Subcutaneous adipose tissue (tissue), 4 donors: ENCODE data around the gene UBIAD1. TPM values are rescaled to one million over a fixed set of nuclear protein-coding genes. Genes with fewer than 3 reads are reported as not detected.

Source experiments
- total RNA-seq, 4 donors: library from RNA; depleted of rRNA; stranded (reverse); fragments of >200 nt; gene quantifications; one replicate each; pipeline ENCODE4 v1.1.0, GENCODE V29; 2016
- TF ChIP-seq, protein P1 (sequence below): fragments of 450-650 bp; IDR thresholded peaks from one replicate; pipeline ENCODE4 v1.5.1; 2016; ENCODE audit warnings: low read depth, mild to moderate bottlenecking, control low read depth, antibody characterized with exemption, moderate library complexity

Gene UBIAD1
- total RNA-seq, 4 donors from 2014 or later, result 7.0 to 15.4 (median 11.0) TPM

DNA sequence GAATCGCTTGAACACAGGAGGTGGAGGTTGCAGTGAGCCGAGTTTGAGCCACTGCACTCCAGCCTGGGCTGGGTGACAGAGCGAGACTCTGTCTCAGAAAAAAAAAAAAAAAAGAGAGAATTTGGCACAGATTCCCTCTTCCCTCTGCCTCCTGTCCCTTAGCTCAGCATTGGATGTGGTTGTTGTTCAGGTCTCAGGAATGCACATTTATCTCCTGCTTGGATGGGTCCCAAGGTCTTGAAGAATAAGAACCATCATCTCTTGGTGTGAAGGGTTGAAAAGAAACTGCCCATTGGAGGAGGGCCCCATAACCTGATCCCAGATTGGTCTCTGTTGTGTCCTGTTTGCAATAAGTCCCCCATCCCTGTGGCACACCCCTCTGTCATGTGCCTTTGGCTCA is 34.9 kb downstream of the UBIAD1 start:
- TF ChIP-seq, protein P1, sequence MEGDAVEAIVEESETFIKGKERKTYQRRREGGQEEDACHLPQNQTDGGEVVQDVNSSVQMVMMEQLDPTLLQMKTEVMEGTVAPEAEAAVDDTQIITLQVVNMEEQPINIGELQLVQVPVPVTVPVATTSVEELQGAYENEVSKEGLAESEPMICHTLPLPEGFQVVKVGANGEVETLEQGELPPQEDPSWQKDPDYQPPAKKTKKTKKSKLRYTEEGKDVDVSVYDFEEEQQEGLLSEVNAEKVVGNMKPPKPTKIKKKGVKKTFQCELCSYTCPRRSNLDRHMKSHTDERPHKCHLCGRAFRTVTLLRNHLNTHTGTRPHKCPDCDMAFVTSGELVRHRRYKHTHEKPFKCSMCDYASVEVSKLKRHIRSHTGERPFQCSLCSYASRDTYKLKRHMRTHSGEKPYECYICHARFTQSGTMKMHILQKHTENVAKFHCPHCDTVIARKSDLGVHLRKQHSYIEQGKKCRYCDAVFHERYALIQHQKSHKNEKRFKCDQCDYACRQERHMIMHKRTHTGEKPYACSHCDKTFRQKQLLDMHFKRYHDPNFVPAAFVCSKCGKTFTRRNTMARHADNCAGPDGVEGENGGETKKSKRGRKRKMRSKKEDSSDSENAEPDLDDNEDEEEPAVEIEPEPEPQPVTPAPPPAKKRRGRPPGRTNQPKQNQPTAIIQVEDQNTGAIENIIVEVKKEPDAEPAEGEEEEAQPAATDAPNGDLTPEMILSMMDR, result no peak

DNA sequence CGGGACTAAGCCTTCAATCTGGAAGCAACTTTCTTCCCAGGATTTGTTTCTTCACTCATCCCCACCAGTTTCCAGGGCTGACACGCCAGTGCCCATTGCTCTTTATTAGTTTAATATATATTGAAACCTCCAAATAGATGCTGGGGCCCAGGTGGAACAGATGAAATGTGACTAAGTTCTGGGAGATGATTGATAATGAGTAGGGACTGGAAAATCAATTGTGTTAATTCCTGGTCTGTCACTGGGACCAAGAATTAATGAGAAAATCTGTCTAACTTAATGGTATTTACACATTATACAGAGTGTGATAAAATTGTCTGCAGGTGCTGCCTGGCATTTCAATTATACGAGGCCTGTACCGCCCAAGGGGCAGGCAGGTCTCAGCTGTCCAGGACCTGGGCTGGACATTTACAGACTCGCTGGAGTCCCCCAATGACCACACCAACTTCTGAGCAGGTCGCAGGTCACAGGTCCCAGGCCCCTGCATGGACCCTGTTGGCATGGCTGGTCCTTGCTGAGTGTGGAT is 35.8 kb downstream of the UBIAD1 start:
- TF ChIP-seq, protein P1, result no peak

DNA sequence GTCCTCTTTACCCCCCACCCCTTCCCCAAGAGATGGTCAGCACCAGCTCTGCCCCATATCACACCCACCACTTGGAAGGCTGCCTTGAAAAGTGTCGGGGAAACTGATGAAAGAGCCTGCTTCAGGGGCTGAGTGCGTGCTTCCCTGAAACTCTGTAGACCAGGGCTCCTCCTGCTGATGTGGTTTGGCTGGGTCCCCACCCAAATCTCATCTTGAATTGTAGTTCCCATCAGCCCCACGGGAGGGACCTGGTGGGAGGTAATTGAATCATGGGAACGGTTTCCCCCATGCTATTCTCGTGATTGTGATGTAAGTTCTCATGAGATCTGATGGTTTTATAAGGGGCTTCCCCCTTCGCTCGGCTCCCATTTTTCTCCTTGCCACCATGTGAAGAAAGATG is 36.4 kb downstream of the UBIAD1 start:
- TF ChIP-seq, protein P1, result no peak

DNA sequence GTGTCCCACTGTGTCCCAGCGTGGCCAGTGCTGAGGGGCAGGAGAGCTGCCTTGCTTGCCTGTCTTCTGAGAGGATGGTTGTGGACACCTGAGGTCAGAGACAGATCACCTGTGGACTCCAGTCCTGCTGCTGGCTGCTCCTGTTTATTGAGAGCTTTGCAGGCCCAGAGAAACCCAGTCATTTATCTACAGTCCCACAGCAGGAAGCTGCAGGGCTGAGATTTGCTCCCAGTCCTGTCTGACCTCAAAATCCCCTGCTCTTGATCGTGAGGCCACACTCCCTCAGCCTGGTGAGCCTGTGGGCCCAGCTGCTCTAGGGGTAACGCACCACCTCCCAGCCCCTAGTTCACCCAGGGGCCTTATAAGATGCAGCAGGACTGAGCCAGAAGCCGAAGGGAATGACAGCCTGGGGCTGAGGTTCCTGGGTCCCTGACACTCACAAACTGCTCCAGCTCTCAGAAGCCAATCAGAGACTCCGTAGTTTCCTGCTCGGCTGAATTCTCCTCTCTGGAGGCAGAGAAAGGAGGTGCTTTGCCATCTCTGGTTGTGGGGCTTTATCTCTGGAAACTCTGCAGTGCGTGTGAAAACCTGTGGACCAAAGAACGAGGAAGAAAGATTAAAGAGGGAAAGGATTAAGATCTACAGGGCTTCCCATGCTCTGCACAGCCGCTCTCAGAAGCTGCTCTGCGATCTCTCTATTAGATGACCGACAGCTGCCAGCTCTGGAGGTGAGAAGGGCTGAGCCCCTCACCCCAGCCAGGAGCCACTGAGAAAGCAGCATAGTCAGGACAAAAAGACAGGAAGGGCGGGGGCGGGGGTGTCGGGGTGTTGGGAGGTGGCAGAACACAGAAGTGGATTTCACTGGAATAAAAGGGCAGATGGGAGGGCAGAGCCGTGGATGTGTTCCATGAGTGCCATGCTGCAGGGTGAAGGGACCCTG is 39.1 kb downstream of the UBIAD1 start:
- TF ChIP-seq, protein P1, result no peak

DNA sequence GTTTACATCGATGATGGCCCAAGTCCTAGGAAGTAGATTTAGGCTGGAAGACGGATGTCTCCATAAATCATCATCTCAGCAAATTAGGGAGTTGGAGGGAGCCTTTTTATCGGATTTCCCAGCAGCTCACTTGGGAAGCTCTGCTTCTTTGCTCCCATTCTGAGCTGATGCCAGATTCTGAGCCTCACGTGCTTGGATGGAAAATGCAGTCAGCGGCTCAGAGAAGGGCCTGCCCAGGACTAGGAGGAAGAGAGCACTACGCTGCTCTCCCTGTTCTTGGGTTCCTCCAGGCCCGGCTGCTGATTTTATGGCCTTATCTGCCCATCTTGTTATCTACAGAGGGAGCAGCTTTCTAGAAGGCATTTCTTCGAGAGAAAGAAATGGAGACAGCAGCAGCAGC is 42.0 kb downstream of the UBIAD1 start:
- TF ChIP-seq, protein P1, result no peak

DNA sequence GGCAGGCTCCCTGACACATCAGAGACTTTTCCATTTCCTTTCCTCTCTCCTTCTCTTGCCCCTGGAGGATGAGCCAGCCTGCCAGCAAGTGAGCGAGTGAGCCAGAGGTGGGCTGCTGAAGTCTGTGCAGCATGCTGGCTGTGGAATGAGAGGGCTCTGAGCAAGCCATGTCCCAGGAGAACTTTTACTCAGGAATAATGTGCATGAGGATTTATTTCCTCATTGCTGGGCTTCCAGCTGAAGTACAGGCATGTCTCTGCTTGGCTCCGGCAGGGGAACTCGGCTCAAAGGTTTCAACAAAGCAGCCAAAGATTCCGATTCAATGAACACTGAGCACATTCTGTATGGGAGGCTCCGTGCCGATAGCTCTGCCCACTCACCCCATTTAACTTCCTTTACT is 43.7 kb downstream of the UBIAD1 start:
- TF ChIP-seq, protein P1, result no peak

DNA sequence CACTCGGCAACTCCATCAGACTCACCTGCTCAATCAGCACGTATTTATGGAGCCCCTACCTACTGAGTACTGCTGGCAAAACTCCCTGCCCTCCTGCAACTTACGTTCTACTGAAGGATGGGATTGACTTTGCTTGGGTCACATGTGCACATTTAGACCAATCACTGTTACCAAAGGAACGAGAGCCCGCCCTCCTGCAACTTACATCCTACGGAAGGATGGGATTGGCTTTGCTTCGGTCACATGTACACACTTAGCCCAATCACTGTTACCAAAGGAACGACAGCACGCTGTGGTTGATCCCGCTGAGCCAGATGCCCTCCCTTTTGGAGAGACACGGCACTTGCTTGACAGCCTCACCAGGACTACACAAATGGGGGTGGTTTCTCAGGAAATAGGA is 46.0 kb downstream of the UBIAD1 start:
- TF ChIP-seq, protein P1, result no peak
